Tibial nerve (tissue), 3 donors: ENCODE results near the gene ROBO1.

Source experiments
- POLR2A ChIP-seq, 2 donors: fragments of 450-650 bp; IDR thresholded peaks; one replicate each; pipeline ENCODE4 v1.6.1; 2017; ENCODE audit warnings: antibody characterized with exemption in 2 of 2, mild to moderate bottlenecking in 2 of 2, moderate library complexity in 2 of 2
- TF ChIP-seq, protein P1 (sequence below), 5 experiments: fragments of 200-600 bp in 3 of 5; fragments of 450-650 bp in 2 of 5; sonication (generic) in 3 of 5; IDR thresholded peaks; one replicate each; pipeline ENCODE4 v1.5.1; 2016 to 2019; ENCODE audit warnings: antibody characterized with exemption in 5 of 5, mild to moderate bottlenecking in 3 of 5, moderate library complexity in 2 of 5

GRCh38 chr3:79009861-79010260 lies 757.9 kb downstream of the ROBO1 start:
- TF ChIP-seq, protein P1, sequence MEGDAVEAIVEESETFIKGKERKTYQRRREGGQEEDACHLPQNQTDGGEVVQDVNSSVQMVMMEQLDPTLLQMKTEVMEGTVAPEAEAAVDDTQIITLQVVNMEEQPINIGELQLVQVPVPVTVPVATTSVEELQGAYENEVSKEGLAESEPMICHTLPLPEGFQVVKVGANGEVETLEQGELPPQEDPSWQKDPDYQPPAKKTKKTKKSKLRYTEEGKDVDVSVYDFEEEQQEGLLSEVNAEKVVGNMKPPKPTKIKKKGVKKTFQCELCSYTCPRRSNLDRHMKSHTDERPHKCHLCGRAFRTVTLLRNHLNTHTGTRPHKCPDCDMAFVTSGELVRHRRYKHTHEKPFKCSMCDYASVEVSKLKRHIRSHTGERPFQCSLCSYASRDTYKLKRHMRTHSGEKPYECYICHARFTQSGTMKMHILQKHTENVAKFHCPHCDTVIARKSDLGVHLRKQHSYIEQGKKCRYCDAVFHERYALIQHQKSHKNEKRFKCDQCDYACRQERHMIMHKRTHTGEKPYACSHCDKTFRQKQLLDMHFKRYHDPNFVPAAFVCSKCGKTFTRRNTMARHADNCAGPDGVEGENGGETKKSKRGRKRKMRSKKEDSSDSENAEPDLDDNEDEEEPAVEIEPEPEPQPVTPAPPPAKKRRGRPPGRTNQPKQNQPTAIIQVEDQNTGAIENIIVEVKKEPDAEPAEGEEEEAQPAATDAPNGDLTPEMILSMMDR (IDR thresholded peaks at IDR 0.05) = no peak
- TF ChIP-seq POLR2A (IDR thresholded peaks at IDR 0.05) = no peak
